Smooth muscle cell of the coronary artery (primary cell): Measurements from ENCODE around the gene PTK6. TPM values are rescaled to one million over a fixed set of nuclear protein-coding genes. Genes with fewer than 3 reads are reported as not detected.

Experiments
- total RNA-seq: library from RNA; depleted of rRNA; stranded (reverse); fragments of >200 nt; gene quantifications from 2 replicates; pipeline ENCODE4 v1.2.3, GENCODE V29; 2014; ENCODE audit warnings: low replicate concordance

Gene PTK6
- under 0.01 TPM in 1 of 2 replicates, not detected in the other for total RNA-seq

GRCh38 chr20:63536997-63537524 lies at the start of gene PTK6:
PTK6 (minus strand) TSS chr20:63537376; CDS start chr20:63537314, 62 bp downstream.

GRCh38 chr20:63574156-63574828 lies 37.1 kb upstream of the PTK6 start, which contains the start of gene HELZ2:
HELZ2 (minus strand) TSS chr20:63574239; CDS start chr20:63572385, 1,854 bp downstream.

DNA sequence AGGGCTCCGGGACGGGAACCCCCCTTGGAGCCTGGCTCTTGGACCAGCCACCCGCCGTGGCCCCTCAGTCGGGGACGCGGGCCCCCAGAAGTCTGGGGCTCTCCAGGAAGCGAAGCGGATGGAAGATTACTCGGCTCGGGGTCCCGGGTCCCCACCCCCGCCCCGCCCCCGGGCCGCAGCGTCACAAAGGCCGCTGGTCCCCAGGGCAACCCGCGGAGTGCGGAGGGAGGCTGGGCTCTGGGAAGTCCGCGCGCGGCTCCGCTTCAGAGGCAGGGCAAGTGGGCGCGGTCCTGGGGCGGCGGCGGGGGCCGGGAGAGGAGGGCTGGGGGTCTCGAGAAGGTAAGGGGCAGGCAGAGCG lies 16.7 kb upstream of the PTK6 start, which contains the start of gene FNDC11:
FNDC11 (plus strand) TSS at position 227 of the 358 bp plus-strand sequence. CDS start 1,505 bp downstream, outside the sequence.

DNA sequence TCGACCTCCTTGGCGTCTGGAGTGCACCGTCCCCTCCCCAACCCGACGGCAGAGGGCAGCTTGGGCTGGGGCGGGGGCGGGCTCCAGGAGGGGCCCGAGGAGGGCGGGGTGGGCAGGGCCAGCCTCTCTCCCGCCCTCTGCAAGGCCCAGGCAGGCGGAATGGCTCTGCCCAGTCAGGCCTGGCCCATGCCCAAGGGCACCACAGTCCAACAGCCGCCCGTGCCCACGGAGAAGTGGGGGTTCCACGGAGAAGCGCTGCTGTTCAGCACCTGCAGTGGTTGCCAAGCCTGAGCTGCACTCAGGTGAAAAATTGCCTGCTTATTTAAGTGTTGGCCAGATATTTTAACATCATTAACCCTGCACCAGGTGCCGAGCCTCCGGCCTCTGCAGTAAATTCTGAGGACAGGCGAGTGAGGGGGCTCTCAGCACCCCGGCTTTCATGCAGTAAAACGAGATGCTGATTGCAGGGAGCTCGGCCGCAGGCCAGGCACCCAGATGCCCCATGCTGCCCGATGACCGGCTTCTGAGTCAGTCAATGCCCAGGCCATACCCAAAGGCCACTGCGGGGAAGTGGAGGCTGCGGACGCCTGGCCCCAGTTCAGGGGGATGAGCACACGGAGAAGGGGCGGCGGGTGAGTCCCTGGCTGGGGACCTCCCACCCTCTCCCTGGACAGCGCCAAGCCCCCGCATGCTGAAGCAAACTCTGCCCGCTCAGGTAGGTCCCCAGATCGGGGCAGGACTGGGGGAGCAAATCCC lies 10.7 kb upstream of the PTK6 start, which contains the start of gene SRMS:
SRMS (minus strand) TSS at position 25 of the 756 bp plus-strand sequence. CDS start 286 bp downstream, outside the sequence.

GRCh38 chr20:63520504-63520933 lies 16.7 kb downstream of the PTK6 start, which contains the start of gene PPDPF:
PPDPF (plus strand) TSS chr20:63520765; CDS start chr20:63521309, 544 bp downstream.

GRCh38 chr20:63498960-63499337 lies 38.2 kb downstream of the PTK6 start, which contains the start of gene EEF1A2:
EEF1A2 (minus strand) TSS chr20:63499083; CDS start chr20:63497763, 1,320 bp downstream.

Other genes with a start within 250 kb of the PTK6 start
- under 0.01 TPM in 1 of 2 replicates, not detected in the other for gene COL20A1, start 244.2 kb downstream of the PTK6 start, total RNA-seq
- gene CHRNA4, start 176.0 kb downstream of the PTK6 start, total RNA-seq, result not detected in 2 replicates
- not detected in 2 replicates for gene KCNQ2, start 64.7 kb downstream of the PTK6 start, total RNA-seq
- 0.47 and 2.5 TPM in 2 replicates for gene EEF1A2, start 38.3 kb downstream of the PTK6 start, total RNA-seq
- 8.0 and 19.2 TPM in 2 replicates for gene PPDPF, start 16.6 kb downstream of the PTK6 start, total RNA-seq
- gene SRMS, start 10.4 kb upstream of the PTK6 start, total RNA-seq, result not detected in 2 replicates
- gene FNDC11, start 16.8 kb upstream of the PTK6 start, total RNA-seq, result 0.12 and 0.30 TPM in 2 replicates
- 21.7 and 37.2 TPM in 2 replicates for gene HELZ2, start 36.9 kb upstream of the PTK6 start, total RNA-seq
- 5.6 and 6.8 TPM in 2 replicates for gene GMEB2, start 89.7 kb upstream of the PTK6 start, total RNA-seq
- gene STMN3, start 116.0 kb upstream of the PTK6 start, total RNA-seq, result 2.0 and 6.7 TPM in 2 replicates
- gene RTEL1, start 120.9 kb upstream of the PTK6 start, total RNA-seq, result 9.2 and 12.5 TPM in 2 replicates
- gene TNFRSF6B, start 159.3 kb upstream of the PTK6 start, total RNA-seq, result 0.68 and 7.8 TPM in 2 replicates
- 40.9 and 87.1 TPM in 2 replicates for gene ARFRP1, start 170.6 kb upstream of the PTK6 start, total RNA-seq
- 15.3 and 28.8 TPM in 2 replicates for gene ZGPAT, start 170.7 kb upstream of the PTK6 start, total RNA-seq
- gene LIME1, start 199.3 kb upstream of the PTK6 start, total RNA-seq, result 1.4 and 2.3 TPM in 2 replicates
- 12.9 TPM in 2 replicates for gene SLC2A4RG, start 202.4 kb upstream of the PTK6 start, total RNA-seq